Loucy (cell line): ENCODE data around the gene CACHD1.

Experiments used
- H2AFZ ChIP-seq: fragments of 200-600 bp; sonication (generic); 2 replicates; pipeline ENCODE4 v1.6.0; 2016; ENCODE audit warnings: antibody characterized with exemption, mild to moderate bottlenecking, low read length, moderate library complexity
- H3F3A ChIP-seq: fragments of 200-600 bp; 2 replicates; pipeline ENCODE4 v1.6.0; 2016; ENCODE audit warnings: antibody characterized with exemption, low read depth, mild to moderate bottlenecking
- H3K27me3 ChIP-seq: fragments of 200-600 bp; sonication (generic); 2 replicates; pipeline ENCODE4 v1.6.1; 2014; ENCODE audit warnings: low read length, mild to moderate bottlenecking; ENCODE audit not compliant: insufficient read depth, poor library complexity, severe bottlenecking
- H3K36me3 ChIP-seq: fragments of 200-600 bp; sonication (generic); 2 replicates; pipeline ENCODE4 v1.6.1; 2016; ENCODE audit warnings: low read length; ENCODE audit not compliant: insufficient read depth
- H3K4me1 ChIP-seq: fragments of 200-600 bp; sonication (generic); 2 replicates; pipeline ENCODE4 v1.5.1; 2014; ENCODE audit warnings: low read length, mild to moderate bottlenecking; ENCODE audit not compliant: insufficient read depth, poor library complexity, severe bottlenecking
- H3K4me2 ChIP-seq: fragments of 200-600 bp; sonication (generic); 2 replicates; pipeline ENCODE4 v1.6.0; 2014; ENCODE audit warnings: antibody characterized with exemption, low read length, low read depth, mild to moderate bottlenecking; ENCODE audit not compliant: poor library complexity, severe bottlenecking
- H3K4me3 ChIP-seq: fragments of 200-600 bp; sonication (generic); 2 replicates; pipeline ENCODE4 v1.5.1; 2014; ENCODE audit warnings: low read length, mild to moderate bottlenecking, mixed read lengths; ENCODE audit not compliant: poor library complexity, severe bottlenecking
- H3K79me2 ChIP-seq: fragments of 200-600 bp; sonication (generic); 2 replicates; pipeline ENCODE4 v1.6.1; 2014; ENCODE audit warnings: low read length; ENCODE audit not compliant: insufficient read depth
- H3K9ac ChIP-seq: fragments of 200-600 bp; sonication (generic); 2 replicates; pipeline ENCODE4 v1.6.0; 2014; ENCODE audit warnings: mild to moderate bottlenecking, low read depth, low read length, moderate library complexity; ENCODE audit not compliant: poor library complexity, severe bottlenecking
- H3K9me2 ChIP-seq: fragments of 200-600 bp; sonication (generic); replicated peaks from 2 replicates; pipeline ENCODE4 v1.6.1; 2016; ENCODE audit warnings: low read depth, low read length, mixed read lengths
- H3K9me3 ChIP-seq: fragments of 200-600 bp; sonication (generic); 2 replicates; pipeline ENCODE4 v1.6.1; 2014; ENCODE audit warnings: mild to moderate bottlenecking, antibody characterized with exemption, low read length, low read depth; ENCODE audit not compliant: insufficient read depth
- H4K20me1 ChIP-seq: fragments of 200-600 bp; sonication (generic); 2 replicates; pipeline ENCODE4 v1.6.0; 2014; ENCODE audit warnings: antibody characterized with exemption, low read length, mild to moderate bottlenecking; ENCODE audit not compliant: insufficient read depth, poor library complexity, severe bottlenecking
- CTCF ChIP-seq: fragments of 200-600 bp; sonication (generic); conservative IDR thresholded peaks from 2 replicates; pipeline ENCODE4 v1.5.1; 2014; ENCODE audit warnings: mild to moderate bottlenecking, antibody characterized with exemption, low read length
- EZH2phosphoT487 ChIP-seq: fragments of 200-600 bp; IDR thresholded peaks from 2 replicates; pipeline ENCODE4 v1.6.1; 2018; ENCODE audit warnings: antibody characterized with exemption, mild to moderate bottlenecking, moderate library complexity, borderline replicate concordance

Gene CACHD1

GRCh38 chr1:64524614-64525013 lies 54.7 kb downstream of the CACHD1 start:
- TF ChIP-seq CTCF: no peak
- no peak for TF ChIP-seq EZH2phosphoT487
- Histone ChIP-seq H2AFZ (no peak overlapping the region), H3K4me3 (no peak overlapping the region), H3K4me2 (no peak overlapping the region), H3K9ac (no peak overlapping the region), H3K79me2 (peaks cover 50% of the 10 kb centered on the region; the same call in 1 of the 2 replicates), H4K20me1 (no peaks in the 10 kb centered on the region), H3K36me3 (no peaks in the 10 kb centered on the region), H3K4me1 (no peaks in the 10 kb centered on the region), H3K27me3 (no peaks in the 10 kb centered on the region), H3F3A (no peaks in the 10 kb centered on the region), H3K9me2 (no peaks in the 10 kb centered on the region), H3K9me3 (no peaks in the 10 kb centered on the region)

GRCh38 chr1:64525116-64525686 lies 55.3 kb downstream of the CACHD1 start:
- H3K79me2 ChIP-seq: peaks cover 53% of the 10 kb centered on the region; the same call in 1 of the 2 replicates
- TF ChIP-seq EZH2phosphoT487 (no peak), CTCF (no peak)
- no peaks in the 10 kb centered on the region for H3K27me3 ChIP-seq
- H2AFZ ChIP-seq: no peak overlapping the region
- H4K20me1 ChIP-seq: no peaks in the 10 kb centered on the region
- no peaks in the 10 kb centered on the region for H3K4me1 ChIP-seq
- H3F3A ChIP-seq: no peaks in the 10 kb centered on the region
- H3K9me3 ChIP-seq: no peaks in the 10 kb centered on the region
- H3K4me2 ChIP-seq: no peak overlapping the region
- no peaks in the 10 kb centered on the region for H3K9me2 ChIP-seq
- H3K9ac ChIP-seq: no peak overlapping the region
- no peak overlapping the region for H3K4me3 ChIP-seq
- no peaks in the 10 kb centered on the region for H3K36me3 ChIP-seq

- Histone ChIP-seq H3F3A (no peaks in the 10 kb centered on the region), H2AFZ (no peak overlapping the region), H4K20me1 (peaks cover 4% of the 10 kb centered on the region), H3K9ac (no peak overlapping the region), H3K9me2 (no peaks in the 10 kb centered on the region), H3K4me2 (no peak overlapping the region), H3K4me3 (no peak overlapping the region), H3K36me3 (no peaks in the 10 kb centered on the region), H3K79me2 (peaks cover 48% of the 10 kb centered on the region; the same call in 1 of the 2 replicates), H3K27me3 (no peaks in the 10 kb centered on the region), H3K9me3 (no peaks in the 10 kb centered on the region), H3K4me1 (peaks cover 5% of the 10 kb centered on the region)
- TF ChIP-seq CTCF (no peak), EZH2phosphoT487 (no peak)
Observed at GRCh38 chr1:64526312-64526711, 56.4 kb downstream of the CACHD1 start.
